Adrenal gland (tissue), 12 donors: Measurements from ENCODE around the gene TFAP2B. TPM values are rescaled to one million over a fixed set of nuclear protein-coding genes. Genes with fewer than 3 reads are reported as not detected.
A peak's percentile ranks its signal among the peaks of the same experiment; 100 is the strongest.

Experiments used
- DNase-seq, 7 donors: peaks; one replicate each; pipeline ENCODE4 v3.0.0-alpha.2; 2019 to 2020
- H3K27ac ChIP-seq, 5 donors: fragments of 200-600 bp; sonication (generic) in 4 of 5; 1 replicate in 3 of 5; 2 replicates in 2 of 5; pipeline versions ENCODE4 v1.5.1 to v1.8.0; 2016 to 2020; ENCODE audit warnings: mild to moderate bottlenecking in 1 of 5
- H3K27me3 ChIP-seq: fragments of 200-600 bp; 2 replicates; pipeline ENCODE4 v1.8.0; 2021
- H3K36me3 ChIP-seq, 2 donors: fragments of 200-600 bp; replicated peaks in 1 of 2; 1 replicate in 1 of 2; 2 replicates in 1 of 2; pipeline versions ENCODE4 v1.5.1 to v1.8.0; 2018 to 2022
- H3K4me1 ChIP-seq, 2 donors: fragments of 200-600 bp; replicated peaks in 1 of 2; 1 replicate in 1 of 2; 2 replicates in 1 of 2; pipeline versions ENCODE4 v1.5.1 to v1.8.0; 2018 to 2021
- H3K4me3 ChIP-seq, 4 donors: fragments of 200-600 bp; sonication (generic) in 3 of 4; one replicate each; pipeline ENCODE4 v1.5.1; 2016 to 2018
- H3K9me3 ChIP-seq, 3 donors: fragments of 200-600 bp; sonication (generic) in 1 of 3; replicated peaks in 1 of 3; 1 replicate in 2 of 3; 2 replicates in 1 of 3; pipeline versions ENCODE4 v1.5.1 to v1.8.0; 2016 to 2021
- CTCF ChIP-seq, 6 experiments: fragments of 450-650 bp in 4 of 6; fragments of 200-600 bp in 2 of 6; sonication (generic) in 1 of 6; IDR thresholded peaks; 1 replicate in 5 of 6; 2 replicates in 1 of 6; pipeline versions ENCODE4 v1.5.1 to v1.8.0; 2016 to 2021; ENCODE audit warnings: antibody characterized with exemption in 6 of 6, mild to moderate bottlenecking in 2 of 6, moderate library complexity in 1 of 6
- POLR2A ChIP-seq, 2 donors: fragments of 450-650 bp; IDR thresholded peaks; one replicate each; pipeline ENCODE4 v1.6.1; 2017; ENCODE audit warnings: antibody characterized with exemption in 2 of 2, mild to moderate bottlenecking in 2 of 2, moderate library complexity in 1 of 2
- WGBS, 4 donors: extraction: QIAGEN DNeasy Blood & Tissue Kit in 2 of 4; methylation state at CpG; one replicate each; pipeline versions ENCODE4 v1.1.5 to v1.1.7; 2013 to 2017; 5-methylcytosine and 5-hydroxymethylcytosine counted together
- intact Hi-C, 2 donors: fragments of 100-400 bp; cut with DNase I; formaldehyde crosslinking; loops; one replicate each; pipeline versions ENCODE4 v1.14.1 to v1.15.0; 2022 to 2023
- polyA plus RNA-seq, 3 donors: library from polyadenylated mRNA; stranded (reverse); fragments of 200-250 nt in 2 of 3; fragments of 350-450 nt in 1 of 3; fragmentation: Illumina TruSeq in 1 of 3; extraction: RNeasy Lipid Tissue Mini Kit (QIAGEN cat#74804) in 1 of 3; gene quantifications; one replicate each; pipeline ENCODE4 v1.2.3, GENCODE V29; 2013 to 2014
- total RNA-seq, 9 donors: library from RNA; depleted of rRNA in 4 of 9; stranded (reverse); fragments of >200 nt in 4 of 9; fragments of 120-200 nt in 1 of 9; fragmentation: NEBNext Ultra II Directional in 1 of 9; extraction: Animal tissue kit (Norgen Biotek cat#: 25700) in 1 of 9; gene quantifications; one replicate each; pipeline versions ENCODE4 v1.1.0 to v1.2.4, GENCODE V29; 2013 to 2023
- donor health status: healthy with polysubstance abuse.
- donor health status: Bipolar disorder and iron deficiency.
- donor health status: DM: yes; HTN: yes; CAD: no.
- donor health status: DM: no; HTN: no; CAD: no.
- donor health status: DM: no; HTN: no; CAD: no.
- donor health status: DM: yes; HTN: yes; CAD: no.

Gene TFAP2B
- total and polyA plus RNA-seq, 12 donors = 0.19 to 7.1 (median 2.7) TPM; not detected in 3

- Histone ChIP-seq H3K4me3 (peak overlapping the region in 1 of 4 donors; percentile 46), H3K27me3 (peaks cover 80% of the 10 kb centered on the region)
These were observed 1.5 kb downstream of the TFAP2B start for GRCh38 chr6:50819904-50820868.

GRCh38 chr6:50820869-50821264 is 2.2 kb downstream of the TFAP2B start:
- H3K9me3 ChIP-seq = no peaks in the 10 kb centered on the region
- WGBS, 4 donors = 4 to 13% (median 10%) methylated on average over 5 of the region's 5 CpGs
- H3K27ac ChIP-seq = peak overlapping the region in 1 of 5 donors; percentile 70
- H3K4me3 ChIP-seq = no peak overlapping the region
- H3K27me3 ChIP-seq = peaks cover 87% of the 10 kb centered on the region
- TF ChIP-seq CTCF (IDR thresholded peaks at IDR 0.05) (no peak), POLR2A (IDR thresholded peaks at IDR 0.05) (no peak)
- intact Hi-C loops = no loop called here
- no peaks in the 10 kb centered on the region for H3K36me3 ChIP-seq
- peaks cover 8 to 13% of the 10 kb centered on the region in 2 donors for H3K4me1 ChIP-seq
- DNase-seq = no peak

More at GRCh38 chr6:50819904-50820868, 1.5 kb downstream of the TFAP2B start:
- Histone ChIP-seq H3K36me3 (no peaks in the 10 kb centered on the region), H3K27ac (peak overlapping the region in 1 of 5 donors; percentile 70), H3K9me3 (no peaks in the 10 kb centered on the region), H3K4me1 (peaks cover 8 to 13% of the 10 kb centered on the region in 2 donors)
- intact Hi-C loops = loop anchor here in 1 of 2 donors (5.0 to 10.0 kb wide), 2 partner anchors 1142 to 1195 kb away; no protein-coding TSS in a partner anchor
- DNase-seq = no peak
- TF ChIP-seq CTCF (IDR thresholded peaks at IDR 0.05) (no peak), POLR2A (IDR thresholded peaks at IDR 0.05) (no peak)
- 2 to 4% (median 3%) methylated on average over 47 to 58 of the region's 58 CpGs for WGBS, 4 donors

- DNase-seq = no peak
- Histone ChIP-seq H3K27me3 (peaks cover 94% of the 10 kb centered on the region), H3K4me1 (peaks cover 8 to 13% of the 10 kb centered on the region in 2 donors), H3K27ac (peak overlapping the region in 1 of 5 donors; percentile 70), H3K4me3 (no peak overlapping the region), H3K9me3 (no peaks in the 10 kb centered on the region), H3K36me3 (no peaks in the 10 kb centered on the region)
- TF ChIP-seq POLR2A (IDR thresholded peaks at IDR 0.05) (no peak), CTCF (IDR thresholded peaks at IDR 0.05) (no peak)
- WGBS, 4 donors = 2 to 6% (median 5%) methylated on average over 20 of the region's 20 CpGs
- intact Hi-C loops = no loop called here
These were observed 2.9 kb downstream of the TFAP2B start for GRCh38 chr6:50821441-50822077.

- 2 to 6% (median 4%) methylated on average over 6 of the region's 6 CpGs for WGBS, 4 donors
- H3K4me3 ChIP-seq = no peak overlapping the region
- no peaks in the 10 kb centered on the region for H3K9me3 ChIP-seq
- H3K4me1 ChIP-seq = peaks cover 8 to 13% of the 10 kb centered on the region in 2 donors
- peaks cover 92% of the 10 kb centered on the region for H3K27me3 ChIP-seq
- no peaks in the 10 kb centered on the region for H3K36me3 ChIP-seq
- intact Hi-C loops = no loop called here
- no peak for TF ChIP-seq POLR2A (IDR thresholded peaks at IDR 0.05)
- TF ChIP-seq CTCF (IDR thresholded peaks at IDR 0.05) = no peak
- H3K27ac ChIP-seq = peak overlapping the region in 1 of 5 donors; percentile 70
- no peak for DNase-seq
These were observed 3.4 kb downstream of the TFAP2B start for GRCh38 chr6:50822078-50822476.
